ENCODE measurements around the gene TRIP6.
A peak's percentile ranks its signal among the peaks of the same experiment; 100 is the strongest.
"Not testable (repeated sequence)": the region's sequence is repeated elsewhere in the genome, so short reads cannot be mapped to it uniquely, and the experiment has no call there.

TRIP6 gene

DNA sequence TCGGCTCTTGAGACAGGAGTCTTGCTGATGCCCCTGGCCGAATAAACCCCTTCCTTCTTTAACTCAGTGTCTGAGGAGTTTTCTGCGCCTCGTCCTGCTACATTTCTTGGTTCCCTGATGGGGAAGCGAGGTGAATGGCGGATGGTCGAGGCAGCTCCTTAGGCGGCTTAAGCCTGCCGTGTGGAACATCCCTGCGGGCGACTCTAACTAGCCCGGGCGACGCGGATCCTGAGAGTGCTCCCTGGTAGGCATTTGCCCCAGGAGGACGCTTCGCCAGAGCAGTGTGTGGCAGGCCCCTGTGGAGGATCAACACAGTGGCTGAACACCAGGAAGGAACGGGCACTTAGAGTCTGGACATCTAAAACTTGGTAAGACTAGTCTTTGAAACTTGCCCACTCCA, 27.8 kb upstream of the TRIP6 start:
- DNase-seq = no peak

DNA sequence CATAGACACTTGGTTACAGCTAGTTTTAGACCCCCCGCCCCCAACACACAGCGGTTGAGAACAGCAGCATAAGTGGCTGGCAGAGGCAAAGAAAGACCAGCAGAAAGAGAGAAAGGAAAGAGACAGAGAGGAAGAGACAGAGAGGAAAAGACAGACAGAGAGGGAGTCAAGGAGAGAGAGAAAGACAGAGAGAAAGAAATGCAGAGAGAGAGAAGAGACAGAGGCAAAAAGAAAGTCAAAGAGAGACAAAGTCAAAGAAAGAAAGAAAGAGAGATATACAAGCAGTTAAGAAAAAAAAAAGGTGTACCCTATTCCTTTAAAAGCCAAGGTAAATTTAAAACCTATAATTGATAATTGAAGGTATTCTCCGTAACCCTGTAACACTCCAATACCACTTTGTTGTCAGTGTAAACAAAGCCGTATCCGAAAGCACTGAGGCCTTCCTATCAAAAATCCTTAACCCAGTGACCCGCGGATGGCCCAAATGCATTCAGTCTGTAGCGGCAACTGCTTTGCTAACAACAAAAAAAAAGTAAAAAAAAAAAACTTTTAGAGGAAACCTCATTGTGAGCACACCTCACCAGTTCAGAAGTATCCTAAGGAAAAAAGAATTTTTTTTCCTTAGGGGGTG, 26.6 kb upstream of the TRIP6 start:
- DNase-seq = peak; percentile 10

DNA sequence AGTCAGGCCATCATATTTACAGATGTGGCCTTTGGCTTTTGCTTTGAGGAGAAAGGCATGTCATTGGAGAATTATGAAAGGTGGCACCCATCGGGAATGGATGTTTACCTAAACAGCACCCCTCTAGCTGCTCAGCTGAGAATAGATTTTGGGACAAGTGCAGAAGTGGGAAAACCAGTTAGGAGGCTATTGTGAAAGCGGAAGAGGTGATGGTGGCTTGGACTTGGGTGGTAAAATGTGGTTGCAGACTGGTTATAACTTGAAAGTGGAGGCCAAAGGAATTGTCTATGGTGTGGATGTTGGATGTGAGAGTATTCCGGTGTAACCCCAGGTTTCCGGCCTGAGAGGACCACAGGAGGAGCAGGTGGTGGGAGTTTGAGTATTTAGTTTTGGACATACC, 19.8 kb upstream of the TRIP6 start:
- no peak for DNase-seq

DNA sequence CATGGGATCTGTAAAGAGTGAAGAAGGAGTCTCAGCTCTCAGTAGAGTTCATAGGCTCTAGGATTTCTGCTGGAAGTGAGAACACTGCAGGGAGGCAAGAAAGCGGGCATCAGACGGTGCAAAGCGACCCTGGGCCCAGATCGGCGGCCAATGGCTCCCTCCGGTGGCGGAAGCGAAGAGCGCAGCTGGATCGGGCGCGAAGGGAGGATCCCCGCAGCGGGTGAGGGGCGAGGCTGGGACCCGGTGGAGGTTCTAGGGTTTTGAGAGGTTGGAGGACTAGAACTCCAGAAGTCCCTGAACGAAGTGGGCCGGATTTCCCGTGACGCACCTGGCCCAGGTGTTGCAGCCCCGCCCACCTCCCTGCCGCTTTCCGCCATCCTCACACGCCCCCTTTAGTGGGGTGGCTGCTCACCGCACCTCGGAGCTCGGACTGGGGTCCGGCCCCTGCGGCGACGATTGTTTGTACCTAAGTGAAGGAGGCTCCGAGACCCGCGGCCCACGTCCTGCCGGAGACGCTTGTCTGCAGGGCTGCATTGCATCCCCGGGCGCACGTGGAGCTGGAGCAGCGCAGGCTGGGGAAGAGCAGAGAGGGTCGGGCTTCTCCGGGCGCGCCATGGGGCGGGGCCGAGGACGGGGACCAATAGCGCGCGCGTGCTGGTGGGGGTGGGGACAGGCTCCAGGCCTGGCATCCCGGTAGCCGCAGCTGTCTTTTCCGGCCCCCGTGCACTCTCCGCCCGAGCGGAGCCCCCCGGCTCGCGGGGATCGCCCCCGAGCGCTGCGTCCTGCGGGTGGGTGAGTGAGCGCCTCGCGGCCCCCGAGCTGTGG, 14.9 kb upstream of the TRIP6 start, which contains the start of gene SLC12A9:
SLC12A9 (plus strand) TSS at position 666 of the 825 bp plus-strand sequence. CDS start 1,485 bp downstream, outside the sequence.
- DNase-seq = peak; percentile 94

DNA sequence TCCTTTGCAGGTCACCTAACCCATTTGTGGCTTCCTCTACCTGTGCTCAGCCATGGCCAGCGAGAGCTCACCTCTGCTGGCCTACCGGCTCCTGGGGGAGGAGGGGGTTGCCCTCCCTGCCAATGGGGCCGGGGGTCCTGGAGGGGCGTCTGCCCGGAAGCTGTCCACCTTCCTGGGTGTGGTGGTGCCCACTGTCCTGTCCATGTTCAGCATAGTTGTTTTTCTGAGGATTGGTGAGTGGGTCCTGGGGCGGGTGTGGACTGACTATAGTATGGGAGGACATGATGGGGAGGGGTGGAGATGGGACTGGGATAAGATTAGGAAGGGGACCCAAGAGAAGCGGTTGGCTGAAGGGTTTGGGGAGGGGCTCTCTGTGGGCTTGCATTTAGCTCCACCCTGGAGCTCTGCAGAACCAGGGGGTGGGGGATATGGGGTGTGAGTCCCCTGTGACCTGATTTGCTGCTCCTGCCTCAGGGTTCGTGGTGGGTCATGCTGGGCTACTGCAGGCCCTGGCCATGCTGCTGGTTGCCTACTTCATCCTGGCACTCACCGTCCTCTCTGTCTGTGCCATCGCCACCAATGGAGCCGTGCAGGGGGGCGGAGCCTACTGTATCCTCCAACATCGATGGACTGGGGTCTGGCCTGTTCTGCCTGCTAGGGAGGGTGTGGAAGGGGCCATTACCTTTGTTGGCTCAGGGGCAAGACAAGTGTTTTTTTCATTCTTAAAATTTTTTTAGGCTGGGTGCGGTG, 12.9 kb upstream of the TRIP6 start:
- no peak for DNase-seq

DNA sequence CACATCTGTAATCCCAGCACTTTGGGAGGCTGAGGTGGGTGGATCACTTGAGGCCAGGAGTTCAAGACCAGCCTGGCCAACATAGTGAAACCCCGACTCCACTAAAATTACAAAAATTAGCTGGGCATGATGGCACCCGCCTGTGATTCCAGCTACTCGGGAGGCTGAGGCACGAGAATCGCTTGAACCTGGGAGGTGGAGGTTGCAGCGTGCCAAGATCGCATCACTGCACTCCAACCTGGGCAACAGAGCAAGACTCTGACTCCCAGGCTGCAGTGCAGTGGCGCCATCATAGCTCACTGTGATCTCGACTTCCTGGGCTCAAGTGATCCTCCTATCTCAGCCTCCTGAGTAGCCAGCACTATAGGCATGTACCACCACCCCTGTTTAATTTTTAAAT, 12.3 kb upstream of the TRIP6 start:
- DNase-seq = not testable (repeated sequence)

DNA sequence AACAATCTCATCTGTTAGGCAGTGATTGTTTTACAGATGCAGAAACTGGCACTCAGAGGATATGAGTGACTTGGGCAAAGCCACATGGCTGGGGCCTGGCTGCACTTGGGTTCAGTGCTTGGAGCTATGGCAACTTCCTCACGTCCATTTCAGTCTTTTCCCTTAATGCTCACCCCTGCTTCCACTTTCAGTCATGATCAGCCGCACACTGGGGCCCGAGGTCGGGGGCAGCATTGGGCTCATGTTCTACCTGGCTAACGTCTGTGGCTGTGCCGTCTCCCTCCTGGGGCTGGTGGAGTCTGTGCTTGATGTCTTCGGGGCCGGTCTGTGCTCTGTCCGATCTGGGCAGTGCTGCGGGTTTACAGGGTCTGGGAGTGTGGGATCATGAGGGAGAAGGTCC, 11.7 kb upstream of the TRIP6 start:
- DNase-seq = no peak

DNA sequence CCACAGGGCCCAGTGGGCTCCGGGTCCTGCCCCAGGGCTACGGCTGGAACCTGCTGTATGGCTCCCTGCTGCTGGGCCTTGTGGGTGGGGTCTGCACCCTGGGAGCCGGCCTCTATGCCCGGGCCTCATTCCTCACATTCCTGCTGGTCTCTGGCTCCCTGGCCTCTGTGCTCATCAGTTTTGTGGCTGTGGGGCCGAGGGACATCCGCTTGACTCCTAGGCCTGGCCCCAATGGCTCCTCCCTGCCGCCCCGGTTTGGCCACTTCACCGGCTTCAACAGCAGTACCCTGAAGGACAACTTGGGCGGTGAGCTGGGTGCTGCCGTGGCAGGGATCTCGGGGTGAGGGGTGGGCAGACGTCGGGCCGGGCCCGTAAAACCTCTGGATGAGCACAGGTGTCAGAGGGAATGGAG, 10.3 kb upstream of the TRIP6 start:
- DNase-seq = no peak

DNA sequence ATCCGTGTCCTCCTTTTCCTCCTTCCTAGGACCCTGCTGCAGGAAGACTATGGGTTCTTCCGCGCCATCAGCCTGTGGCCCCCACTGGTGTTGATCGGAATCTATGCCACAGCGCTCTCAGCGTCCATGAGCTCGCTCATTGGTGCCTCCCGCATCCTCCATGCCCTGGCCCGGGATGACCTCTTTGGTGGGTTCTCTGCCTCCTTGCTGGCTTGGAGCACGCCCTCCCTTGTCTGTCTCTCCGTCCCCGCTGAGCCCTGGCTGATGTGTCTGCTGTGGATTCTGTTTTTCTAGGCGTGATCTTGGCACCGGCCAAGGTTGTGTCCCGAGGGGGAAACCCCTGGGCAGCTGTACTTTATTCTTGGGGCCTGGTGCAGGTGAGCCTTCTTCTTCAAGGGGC, 7.3 kb upstream of the TRIP6 start:
- no peak for DNase-seq

DNA sequence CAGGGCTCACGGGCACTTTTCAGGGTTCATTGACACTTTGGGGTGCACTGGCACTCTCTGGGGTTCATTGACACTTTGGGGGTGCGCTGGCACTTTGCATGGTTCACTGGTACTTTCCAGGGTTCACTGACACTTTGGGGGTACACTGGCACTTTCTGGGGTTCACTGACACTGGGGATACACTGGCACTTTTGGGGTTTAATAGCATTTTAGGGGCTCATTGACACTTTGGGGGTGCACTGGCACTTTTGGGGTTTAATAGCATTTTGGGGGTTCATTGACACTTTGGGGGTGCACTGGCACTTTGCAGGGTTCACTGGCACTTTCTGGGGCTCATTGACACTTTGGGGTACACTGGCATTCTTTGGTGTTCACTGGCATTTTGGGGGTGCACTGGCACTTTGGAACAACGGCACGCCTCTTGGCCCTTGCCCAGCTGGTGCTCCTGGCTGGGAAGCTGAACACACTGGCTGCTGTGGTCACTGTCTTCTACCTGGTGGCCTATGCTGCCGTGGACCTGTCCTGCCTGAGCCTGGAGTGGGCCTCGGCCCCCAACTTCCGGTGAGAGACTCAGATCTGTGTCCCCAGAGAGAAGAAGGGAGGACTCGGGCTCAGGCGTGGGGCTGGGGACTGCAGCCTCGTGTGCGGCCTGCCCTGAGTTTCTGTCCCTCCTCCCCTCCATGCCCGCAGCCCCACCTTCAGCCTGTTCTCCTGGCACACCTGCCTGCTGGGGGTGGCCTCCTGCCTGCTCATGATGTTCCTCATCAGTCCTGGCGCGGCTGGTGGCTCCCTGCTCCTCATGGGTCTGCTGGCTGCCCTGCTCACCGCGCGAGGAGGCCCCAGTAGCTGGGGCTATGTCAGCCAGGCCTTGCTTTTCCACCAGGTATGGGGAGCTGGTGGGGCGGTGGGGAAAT, 6.2 kb upstream of the TRIP6 start:
- no peak for DNase-seq

DNA sequence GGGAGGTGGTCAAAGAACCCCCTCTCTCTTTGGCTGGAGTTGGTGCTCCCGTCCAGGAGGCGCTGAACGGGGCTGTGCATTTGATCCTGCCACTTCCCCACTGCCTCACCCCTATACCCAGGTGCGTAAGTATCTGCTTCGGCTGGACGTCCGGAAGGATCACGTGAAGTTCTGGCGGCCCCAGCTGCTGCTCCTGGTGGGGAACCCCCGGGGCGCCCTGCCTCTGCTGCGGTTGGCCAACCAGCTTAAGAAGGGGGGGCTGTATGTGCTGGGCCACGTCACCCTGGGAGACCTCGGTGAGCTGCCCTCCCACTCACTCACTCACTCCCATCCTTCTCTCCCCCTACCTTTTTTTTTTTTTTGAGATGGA, 5.6 kb upstream of the TRIP6 start:
- DNase-seq = no peak

DNA sequence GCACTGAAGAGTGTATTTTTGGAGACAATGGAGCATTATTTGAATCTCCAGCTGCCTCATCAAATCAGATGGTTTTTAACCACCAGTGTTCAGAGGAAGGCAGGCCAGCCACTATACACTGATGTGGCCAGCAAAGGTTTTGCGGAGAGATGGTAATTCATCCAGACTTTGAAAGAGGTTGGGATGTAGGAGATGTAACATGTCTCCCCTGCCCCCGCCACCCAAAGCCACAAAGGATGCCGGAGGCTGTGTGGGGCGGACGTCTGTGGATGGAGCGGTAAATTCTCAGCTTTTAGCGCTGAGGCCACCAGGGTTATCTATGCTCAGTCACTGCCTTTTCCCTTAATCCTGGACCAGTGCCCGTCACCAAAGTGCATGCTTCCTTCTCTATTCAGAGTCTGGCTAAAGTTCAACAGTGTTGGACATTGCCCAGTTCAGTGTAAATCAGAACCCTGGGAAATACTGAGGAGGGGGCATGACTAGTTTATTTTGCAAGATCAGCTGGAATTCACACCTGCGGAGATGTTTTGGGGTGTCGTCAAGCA, 3.7 kb upstream of the TRIP6 start:
- no peak for DNase-seq

DNA sequence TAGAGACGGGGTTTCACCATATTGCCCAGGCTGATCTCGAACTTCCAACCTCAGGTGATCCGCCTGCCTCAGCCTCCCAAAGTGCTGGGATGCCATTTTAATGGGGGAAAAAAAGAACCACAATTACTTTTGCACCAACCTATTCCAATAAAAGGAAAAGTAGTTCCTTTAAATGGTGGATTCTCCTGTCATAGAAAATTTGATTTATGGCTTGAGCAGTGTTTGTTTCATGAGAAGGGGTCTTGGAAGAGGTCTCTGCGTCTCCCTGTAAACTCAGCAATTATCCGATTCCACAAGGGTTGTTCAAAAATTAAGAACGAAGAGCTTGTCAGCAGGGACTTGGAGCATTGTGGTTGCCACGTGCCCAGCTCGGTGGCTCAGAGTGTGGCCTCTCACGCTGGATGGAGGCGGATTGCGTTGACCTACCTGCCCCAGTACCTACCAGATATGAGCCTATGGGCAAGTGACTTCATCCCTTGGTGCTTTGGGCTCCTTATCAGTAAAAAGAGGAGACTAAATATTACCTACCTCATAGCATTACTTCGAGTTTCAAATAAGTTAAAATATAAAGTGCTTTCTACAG, 2.8 kb upstream of the TRIP6 start:
- DNase-seq = no peak

DNA sequence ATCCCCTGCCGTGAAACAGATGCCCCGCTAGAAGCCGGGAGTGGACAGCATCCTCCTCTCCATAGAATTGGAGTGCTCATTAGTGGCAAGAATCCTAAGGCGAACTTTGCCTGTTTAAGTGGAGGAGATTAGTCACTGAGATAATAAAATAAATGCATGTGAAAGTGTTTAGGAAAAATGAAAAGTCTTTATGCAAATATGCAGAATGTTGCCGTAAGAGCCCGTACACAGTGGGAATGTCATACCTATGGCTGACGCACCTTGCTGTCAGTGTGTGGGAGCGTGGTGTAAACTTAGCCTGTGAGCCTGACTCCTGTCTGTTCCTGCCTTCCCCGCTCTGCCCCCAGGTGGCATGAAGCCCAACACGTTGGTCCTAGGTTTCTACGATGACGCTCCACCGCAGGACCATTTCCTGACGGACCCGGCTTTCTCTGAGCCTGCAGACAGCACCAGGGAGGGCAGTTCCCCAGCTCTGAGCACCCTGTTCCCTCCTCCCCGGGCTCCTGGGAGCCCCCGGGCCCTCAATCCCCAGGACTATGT, 1.7 kb upstream of the TRIP6 start:
- DNase-seq = no peak

DNA sequence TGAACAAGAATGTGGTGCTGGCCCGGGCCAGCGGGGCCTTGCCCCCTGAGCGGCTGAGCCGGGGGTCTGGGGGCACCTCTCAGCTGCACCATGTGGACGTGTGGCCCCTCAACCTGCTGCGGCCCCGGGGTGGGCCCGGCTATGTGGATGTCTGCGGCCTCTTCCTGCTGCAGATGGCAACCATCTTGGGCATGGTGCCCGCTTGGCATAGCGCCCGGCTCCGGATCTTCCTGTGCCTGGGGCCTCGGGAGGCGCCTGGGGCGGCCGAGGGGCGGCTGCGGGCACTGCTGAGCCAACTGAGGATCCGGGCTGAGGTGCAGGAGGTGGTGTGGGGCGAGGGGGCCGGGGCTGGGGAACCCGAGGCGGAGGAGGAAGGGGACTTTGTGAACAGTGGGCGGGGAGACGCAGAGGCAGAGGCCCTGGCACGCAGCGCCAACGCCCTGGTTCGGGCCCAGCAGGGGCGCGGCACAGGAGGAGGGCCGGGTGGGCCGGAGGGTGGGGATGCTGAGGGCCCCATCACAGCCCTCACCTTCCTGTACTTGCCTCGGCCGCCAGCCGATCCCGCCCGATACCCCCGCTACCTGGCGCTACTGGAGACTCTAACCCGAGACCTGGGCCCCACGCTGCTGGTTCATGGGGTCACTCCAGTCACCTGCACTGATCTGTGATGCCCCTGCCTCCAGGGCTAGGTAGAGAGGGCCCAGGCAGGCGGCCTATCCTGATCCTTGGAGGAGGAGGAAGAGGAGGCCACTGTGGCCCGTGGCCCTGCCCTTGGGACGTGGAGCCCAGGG, 1.1 kb upstream of the TRIP6 start:
- no peak for DNase-seq

DNA sequence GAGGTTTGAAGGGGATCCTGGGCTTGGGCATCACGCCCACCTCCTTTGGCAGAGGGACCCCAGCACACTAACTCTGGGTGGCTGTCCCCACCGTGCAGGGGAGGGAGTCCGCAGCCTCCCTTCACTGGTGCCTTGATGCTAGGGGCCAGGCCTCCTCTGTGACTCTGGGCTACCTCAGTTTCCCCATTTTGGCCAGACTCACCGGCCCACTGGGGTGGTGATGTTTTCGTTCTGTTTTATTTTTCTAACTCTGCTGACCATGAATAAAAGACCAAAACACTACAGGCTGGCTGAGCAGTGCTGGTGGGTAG, 503 bp upstream of the TRIP6 start:
- peak; percentile 25 for DNase-seq

DNA sequence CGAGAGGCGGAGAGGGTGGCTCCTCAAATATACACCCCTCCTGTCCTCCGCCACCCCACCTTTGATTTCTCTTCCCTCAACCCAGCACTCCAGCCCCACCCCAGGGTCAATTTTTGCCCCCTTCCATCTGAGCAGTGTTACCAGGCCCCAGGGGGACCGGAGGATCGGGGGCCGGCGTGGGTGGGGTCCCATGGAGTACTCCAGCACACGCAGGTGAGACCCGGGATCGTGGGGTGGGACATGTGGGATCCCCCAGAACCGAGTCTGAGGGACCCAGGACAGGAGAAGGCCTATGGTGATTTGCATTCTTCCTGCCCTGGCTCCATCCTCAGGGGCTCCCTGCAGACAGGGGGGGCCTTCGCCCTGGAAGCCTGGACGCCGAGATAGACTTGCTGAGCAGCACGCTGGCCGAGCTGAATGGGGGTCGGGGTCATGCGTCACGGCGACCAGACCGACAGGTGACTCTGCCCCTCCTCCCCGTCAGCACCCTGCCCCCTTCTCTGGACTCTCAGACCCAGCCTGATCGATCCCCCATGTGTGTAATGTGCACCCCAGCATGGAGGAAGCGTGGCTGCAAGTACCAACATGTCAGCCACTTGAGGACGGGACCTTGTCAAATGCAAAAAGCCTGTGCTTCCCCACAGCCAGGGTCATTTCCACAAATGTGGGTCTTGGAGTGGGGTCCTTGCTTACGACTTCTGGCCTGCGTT, 744 bp downstream of the TRIP6 start:
- DNase-seq = peak; percentile 44

DNA sequence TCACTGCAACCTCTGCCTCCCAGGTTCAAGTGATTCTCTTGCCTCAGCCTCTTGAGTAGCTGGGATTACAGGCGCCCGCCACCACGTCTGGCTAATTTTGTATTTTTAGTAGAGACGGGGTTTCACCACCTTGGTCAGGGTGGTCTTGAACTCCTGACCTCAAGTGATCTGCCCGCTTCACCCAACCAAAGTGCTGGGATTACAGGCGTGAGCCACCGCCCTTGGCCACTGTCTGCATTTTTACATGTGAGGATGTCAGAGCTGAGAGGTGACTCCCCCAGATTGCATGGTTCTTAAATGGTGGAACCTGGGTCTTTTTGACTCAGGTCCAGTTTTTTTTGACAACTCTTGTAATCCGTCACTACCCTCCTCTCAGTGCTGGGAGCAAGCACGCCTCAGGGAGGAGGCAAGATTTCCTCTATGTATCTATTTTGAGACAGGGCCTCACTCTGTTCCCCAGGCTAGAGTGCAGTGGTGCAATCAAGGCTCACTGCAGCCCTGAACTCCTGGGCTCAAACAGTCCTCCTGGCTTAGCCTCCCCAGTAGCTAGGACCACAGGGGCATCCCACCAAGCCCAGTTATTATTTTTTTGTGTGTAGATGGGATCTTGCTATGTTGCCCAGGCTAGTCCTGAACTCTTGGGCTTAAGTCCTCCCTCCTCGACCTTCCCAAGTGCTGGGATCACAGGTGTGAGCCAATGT, 6.6 kb downstream of the TRIP6 start:
- DNase-seq = no peak

DNA sequence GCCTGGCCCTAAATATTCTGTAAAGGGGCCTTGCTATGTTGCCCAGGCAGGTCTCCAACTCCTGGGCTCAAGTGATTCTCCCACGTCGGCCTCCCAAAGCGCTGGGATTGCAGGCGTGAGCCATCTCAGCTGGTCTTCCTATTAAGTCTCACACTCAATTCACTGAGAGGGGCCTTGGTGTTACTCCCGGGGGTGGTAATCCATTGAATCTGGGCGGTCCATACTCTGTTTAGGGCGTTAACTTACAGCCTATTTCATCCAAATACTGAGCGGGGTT, 7.1 kb downstream of the TRIP6 start:
- DNase-seq = no peak

All from retina (tissue), 1 donor.